Activated CD4-positive, alpha-beta T cell treated with anti-CD3 and anti-CD28 coated beads for 24 hours (primary cell): ENCODE measurements around the gene PCNX1.
"Not testable (repeated sequence)": the region's sequence is repeated elsewhere in the genome, so short reads cannot be mapped to it uniquely, and the experiment has no call there.

Experiments used
- DNase-seq, 2 donors: peaks; one replicate each; pipeline ENCODE4 v3.0.0-alpha.2; 2020; ENCODE audit warnings: low read depth in 2 of 2

The PCNX1 gene

GRCh38 chr14:70907176-70907995, at the start of gene PCNX1:
PCNX1 (plus strand) TSS chr14:70907459; CDS start chr14:70907851, 392 bp downstream.
- peak; percentile 83 for DNase-seq

- no peak for DNase-seq
These were observed 49.8 kb upstream of the PCNX1 start for GRCh38 chr14:70857496-70857890.

GRCh38 chr14:70858641-70859040, 48.6 kb upstream of the PCNX1 start:
- no peak for DNase-seq

DNA sequence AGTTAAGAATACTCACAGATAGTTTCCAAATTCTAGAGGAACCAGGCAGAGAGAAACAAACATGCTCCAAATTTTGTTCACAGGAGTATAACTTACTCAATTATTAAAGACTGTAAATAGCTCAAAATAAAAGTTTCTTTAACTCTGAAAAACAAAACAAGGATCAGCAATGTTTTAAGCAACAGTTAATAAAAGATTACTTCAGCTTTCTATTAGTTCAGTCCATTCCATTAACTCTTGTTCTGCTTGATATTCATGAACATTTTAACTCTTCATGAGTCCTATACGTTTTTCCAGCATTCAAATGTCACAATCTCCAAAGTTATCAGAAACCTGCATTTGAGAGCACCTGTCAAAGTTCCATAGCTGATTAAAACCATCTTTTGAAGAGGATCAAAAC, 40.3 kb upstream of the PCNX1 start:
- DNase-seq: not testable (repeated sequence)

- DNase-seq: no peak
These were observed 36.3 kb upstream of the PCNX1 start for GRCh38 chr14:70871001-70871400.

- no peak for DNase-seq
These were observed 35.2 kb upstream of the PCNX1 start for GRCh38 chr14:70871863-70872677.

GRCh38 chr14:70872678-70873020, 34.6 kb upstream of the PCNX1 start:
- no peak for DNase-seq

DNA sequence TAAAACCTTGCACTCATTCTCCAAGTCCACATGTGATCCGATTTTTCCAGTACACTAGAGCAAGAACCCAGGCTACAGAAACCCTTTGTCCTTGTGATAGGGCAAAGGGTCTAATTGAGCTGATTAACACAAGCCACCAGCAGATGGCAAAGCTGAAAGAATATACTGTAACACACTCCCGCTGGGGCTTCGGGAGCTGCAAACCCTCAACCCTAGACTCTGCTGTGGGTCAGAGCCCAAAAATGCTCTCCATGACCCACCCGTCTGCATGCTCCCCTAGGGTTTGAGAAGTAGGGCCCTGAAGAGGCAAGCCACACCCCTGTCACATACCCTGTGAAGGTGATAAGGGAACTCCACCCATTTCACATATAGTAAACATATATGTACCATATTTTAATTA, 33.6 kb upstream of the PCNX1 start:
- DNase-seq: no peak

DNA sequence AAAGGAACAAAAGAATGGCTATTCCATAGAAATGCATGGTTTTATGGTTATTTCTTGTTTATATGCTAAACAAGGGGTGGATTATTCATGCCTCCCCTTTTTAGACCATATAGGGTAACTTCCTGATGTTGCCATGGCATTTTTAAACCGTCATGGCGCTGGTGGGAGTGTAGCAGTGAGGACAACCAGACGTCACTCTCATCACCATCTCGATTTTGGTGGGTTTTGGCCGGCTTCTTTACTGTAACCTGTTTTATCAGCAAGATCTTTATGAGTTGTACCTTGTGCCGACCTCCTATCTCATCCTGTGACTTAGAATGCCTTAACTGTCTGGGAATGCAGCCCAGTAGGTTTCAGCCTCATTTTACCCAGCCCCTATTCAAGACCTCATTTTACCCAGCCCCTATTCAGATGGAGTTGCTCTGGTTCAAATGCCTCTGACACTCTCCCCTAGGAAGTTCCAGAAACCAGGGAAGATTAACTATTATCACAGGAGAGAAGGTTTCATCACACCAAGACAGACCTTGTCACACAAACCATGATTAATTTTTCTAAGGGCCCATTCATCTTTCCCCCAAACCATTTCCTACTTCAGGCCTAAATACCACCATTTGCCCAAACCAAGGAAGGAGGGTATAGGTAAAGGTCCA, 31.3 kb upstream of the PCNX1 start:
- not testable (repeated sequence) for DNase-seq

- DNase-seq: no peak
These were observed 27.8 kb upstream of the PCNX1 start for GRCh38 chr14:70879448-70879847.

GRCh38 chr14:70880888-70881287, 26.4 kb upstream of the PCNX1 start:
- not testable (repeated sequence) for DNase-seq

DNA sequence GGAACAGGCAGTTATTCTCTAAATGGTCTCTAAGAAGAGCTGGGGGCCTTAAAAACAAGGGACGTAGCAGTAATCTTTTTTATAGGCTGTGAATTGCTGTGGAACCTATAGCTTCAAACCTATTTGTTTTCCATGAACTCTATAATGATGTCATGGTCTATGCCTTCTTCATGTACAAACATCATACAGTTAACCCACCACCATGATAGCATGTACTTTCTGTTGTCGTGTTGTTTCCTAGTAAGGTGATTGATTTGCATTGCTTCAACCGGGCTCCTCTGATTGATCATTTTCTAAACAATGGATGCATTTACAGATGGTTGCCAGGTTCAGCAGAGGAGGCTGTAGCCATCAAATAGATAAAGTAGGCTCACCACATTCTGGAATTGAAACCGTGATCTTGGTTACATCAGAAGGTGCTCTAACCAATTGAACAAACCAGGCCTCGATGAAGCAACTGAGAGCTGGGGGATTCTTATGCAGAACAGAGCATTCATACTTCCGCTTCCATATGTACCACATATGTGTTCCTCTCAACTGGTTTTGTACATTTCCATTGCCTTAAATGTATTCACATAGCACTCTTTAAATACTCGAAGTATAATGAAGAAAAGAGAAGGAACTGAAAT, 25.6 kb upstream of the PCNX1 start:
- no peak for DNase-seq

DNA sequence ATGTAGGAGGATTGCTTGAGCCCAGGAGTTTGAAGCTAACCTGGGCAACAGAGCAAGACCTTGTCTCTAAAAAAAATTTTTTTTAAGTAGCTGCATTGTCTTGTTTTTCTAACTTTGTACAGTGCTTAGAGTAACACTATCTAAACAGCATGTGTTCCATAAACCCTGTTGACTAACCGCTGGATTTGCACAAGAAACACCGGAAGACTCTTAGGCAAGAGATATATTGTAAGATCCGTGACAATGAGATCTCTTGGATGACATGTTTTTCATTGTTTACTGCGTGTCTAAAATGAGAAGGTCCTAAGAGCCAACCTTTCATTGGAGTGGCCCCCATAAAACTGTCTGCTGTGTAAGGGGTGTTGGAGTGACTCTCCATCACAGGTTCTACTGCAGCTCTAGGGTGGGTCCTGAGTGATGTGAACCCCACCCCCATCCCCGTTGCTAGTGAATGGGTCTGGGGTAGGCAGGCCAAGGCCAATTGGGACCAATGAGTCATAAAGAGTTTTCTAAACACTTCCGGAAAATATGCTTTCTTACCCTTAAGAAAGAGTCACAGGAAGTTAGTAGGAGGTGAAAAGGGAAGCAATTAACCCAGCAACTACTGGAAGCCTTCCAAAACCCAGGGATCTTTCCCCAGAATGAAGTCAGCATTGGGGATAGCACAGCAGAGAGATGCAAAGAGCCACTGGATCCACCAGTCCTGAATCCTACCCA, 24.3 kb upstream of the PCNX1 start:
- DNase-seq: no peak

- no peak for DNase-seq
These were observed 22.5 kb upstream of the PCNX1 start for GRCh38 chr14:70884595-70885342.

DNA sequence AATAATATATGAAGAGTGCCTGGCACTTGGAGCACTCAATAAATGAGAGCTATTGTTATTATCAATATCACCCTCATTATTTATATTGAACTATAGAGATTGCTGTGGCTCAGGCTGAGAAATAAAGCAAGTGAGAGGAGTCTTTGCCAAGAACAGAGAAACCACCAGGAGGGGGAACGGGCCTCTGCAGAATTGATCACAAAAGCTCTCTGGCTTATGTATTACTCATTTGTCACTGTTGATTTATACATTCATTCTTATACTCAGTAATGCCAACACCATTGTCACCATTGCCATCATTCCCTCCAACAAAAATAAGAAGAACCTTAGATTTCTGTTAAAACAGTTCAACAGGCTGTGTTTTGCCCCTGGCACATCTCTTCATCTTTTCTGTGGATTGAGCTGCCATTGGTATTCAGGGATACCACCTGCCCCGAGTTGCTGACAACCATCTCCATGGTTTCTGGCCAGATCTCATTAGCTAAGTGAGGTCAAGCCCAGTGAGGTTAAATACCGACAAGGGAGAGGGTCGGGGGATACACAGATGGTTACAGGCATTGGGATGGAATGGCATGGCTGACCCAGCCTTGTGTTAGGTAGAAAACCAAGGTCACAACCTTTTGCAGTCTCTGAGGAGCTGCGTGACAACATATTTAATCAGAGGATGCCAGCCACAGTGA, 21.8 kb upstream of the PCNX1 start:
- DNase-seq: no peak

DNA sequence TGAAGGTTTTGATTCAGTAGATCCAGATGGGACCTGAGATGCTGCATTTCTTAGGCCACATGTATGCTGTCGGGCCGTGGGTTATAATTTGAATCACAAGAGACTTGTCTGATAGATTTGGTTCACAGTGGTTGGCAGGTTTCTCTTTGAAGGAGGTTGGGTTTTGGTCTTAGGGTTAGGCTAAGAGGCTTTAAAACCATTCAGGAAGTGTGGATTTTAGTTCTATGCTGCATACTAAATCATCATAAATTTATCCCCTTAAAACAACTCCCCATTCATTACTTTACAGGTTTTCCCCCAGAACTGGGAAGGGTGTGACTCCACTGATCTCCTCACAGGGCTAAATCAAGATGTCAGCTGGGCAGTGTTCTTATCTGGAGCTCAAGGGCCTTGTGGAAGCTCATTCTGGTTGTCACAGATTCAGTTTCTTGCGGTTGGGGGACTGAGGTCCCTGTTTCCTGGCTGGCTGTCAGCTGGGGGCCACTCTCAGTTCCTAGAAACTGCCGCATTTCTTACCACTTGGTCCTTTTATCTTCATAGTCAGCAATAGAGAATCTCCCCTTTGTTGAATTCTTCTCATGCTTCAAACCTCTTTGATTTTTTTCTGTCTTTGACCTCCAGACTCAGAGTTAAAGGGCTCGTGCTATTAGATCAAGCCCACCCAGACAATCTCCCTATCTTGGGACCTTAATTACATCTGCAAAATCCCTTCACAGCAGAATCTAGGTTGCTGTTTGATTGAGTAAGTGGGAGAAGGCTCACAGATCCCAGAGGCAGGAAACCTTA, 20.6 kb upstream of the PCNX1 start:
- DNase-seq: no peak

GRCh38 chr14:70887207-70887681, 20.0 kb upstream of the PCNX1 start:
- no peak for DNase-seq

GRCh38 chr14:70887737-70888499, 19.3 kb upstream of the PCNX1 start:
- DNase-seq: no peak
